ENCODE results near the gene GAS2L2. TPM values are rescaled to one million over a fixed set of nuclear protein-coding genes. Genes with fewer than 3 reads are reported as not detected.

GAS2L2 gene
- total RNA-seq, 1 donor from 2014 or later, result not detected

Other genes starting within 250 kb of the GAS2L2 start
- 12.3 TPM for gene SLFN12L, start 215.6 kb downstream of the GAS2L2 start, total RNA-seq
- not detected for gene SLFN14, start 192.4 kb downstream of the GAS2L2 start, total RNA-seq
- gene PEX12, start 174.7 kb downstream of the GAS2L2 start, total RNA-seq, result 2.9 TPM
- 62.1 TPM for gene AP2B1, start 165.9 kb downstream of the GAS2L2 start, total RNA-seq
- 9.1 TPM for gene RASL10B, start 21.6 kb downstream of the GAS2L2 start, total RNA-seq
- gene C17orf50, start 7.6 kb upstream of the GAS2L2 start, total RNA-seq, result not detected
- gene MMP28, start 42.4 kb upstream of the GAS2L2 start, total RNA-seq, result 32.2 TPM
- 74.9 TPM for gene TAF15, start 56.2 kb upstream of the GAS2L2 start, total RNA-seq
- not detected for gene HEATR9, start 115.7 kb upstream of the GAS2L2 start, total RNA-seq
- 4.9 TPM for gene CCL5, start 127.1 kb upstream of the GAS2L2 start, total RNA-seq
- gene RDM1, start 177.5 kb upstream of the GAS2L2 start, total RNA-seq, result 0.49 TPM
- gene LYZL6, start 190.5 kb upstream of the GAS2L2 start, total RNA-seq, result not detected
- not detected for gene CCL16, start 228.3 kb upstream of the GAS2L2 start, total RNA-seq
- gene CCL14, start 233.5 kb upstream of the GAS2L2 start, total RNA-seq, result 93.1 TPM
- gene CCL15, start 248.3 kb upstream of the GAS2L2 start, total RNA-seq, result not detected

Measured in vagina (tissue), 1 donor.